ENCODE data around the gene RNF208.

Gene RNF208

DNA sequence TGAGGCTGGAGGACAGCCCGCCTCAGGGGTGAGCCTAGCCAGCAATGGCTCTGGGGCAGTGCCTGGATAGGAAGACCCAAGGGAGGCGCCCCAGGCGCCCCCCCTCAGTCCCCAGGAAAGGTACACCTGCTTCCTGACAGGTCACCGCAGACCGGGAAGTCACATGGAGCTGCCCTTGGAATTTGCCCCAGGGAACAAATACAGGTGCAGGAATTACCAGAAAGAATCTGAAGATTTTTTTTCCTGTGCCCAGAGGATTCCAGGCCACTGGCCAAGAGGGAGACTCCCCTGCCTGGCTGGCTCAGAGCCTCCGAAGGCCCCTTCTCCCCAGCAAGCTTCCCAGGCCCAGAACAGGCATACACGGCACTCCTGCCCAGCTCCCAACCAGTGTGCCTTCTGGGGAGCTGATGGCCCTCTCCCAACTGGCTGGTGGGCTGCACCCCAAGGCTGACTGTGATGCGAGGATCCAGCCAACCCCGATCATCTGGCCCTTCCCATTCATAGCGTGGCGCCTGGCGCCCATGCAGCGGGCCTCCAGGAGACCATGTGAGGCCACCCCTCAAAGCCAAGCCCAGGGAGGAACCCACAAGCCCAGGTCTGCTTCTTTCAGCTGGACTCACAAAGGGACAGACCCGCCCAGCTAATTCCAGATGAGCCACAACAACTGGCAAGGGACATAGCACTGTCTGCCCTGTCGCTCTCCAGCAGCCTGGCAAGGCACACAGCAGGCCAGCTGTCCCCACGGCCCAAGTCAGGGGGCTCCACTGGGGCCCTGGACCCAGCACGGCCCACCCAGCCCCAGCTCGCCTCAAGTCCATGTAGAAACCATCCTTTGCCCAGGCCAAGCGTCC is 23.8 kb downstream of the RNF208 start (continued):
- TF ChIP-seq, protein P1, sequence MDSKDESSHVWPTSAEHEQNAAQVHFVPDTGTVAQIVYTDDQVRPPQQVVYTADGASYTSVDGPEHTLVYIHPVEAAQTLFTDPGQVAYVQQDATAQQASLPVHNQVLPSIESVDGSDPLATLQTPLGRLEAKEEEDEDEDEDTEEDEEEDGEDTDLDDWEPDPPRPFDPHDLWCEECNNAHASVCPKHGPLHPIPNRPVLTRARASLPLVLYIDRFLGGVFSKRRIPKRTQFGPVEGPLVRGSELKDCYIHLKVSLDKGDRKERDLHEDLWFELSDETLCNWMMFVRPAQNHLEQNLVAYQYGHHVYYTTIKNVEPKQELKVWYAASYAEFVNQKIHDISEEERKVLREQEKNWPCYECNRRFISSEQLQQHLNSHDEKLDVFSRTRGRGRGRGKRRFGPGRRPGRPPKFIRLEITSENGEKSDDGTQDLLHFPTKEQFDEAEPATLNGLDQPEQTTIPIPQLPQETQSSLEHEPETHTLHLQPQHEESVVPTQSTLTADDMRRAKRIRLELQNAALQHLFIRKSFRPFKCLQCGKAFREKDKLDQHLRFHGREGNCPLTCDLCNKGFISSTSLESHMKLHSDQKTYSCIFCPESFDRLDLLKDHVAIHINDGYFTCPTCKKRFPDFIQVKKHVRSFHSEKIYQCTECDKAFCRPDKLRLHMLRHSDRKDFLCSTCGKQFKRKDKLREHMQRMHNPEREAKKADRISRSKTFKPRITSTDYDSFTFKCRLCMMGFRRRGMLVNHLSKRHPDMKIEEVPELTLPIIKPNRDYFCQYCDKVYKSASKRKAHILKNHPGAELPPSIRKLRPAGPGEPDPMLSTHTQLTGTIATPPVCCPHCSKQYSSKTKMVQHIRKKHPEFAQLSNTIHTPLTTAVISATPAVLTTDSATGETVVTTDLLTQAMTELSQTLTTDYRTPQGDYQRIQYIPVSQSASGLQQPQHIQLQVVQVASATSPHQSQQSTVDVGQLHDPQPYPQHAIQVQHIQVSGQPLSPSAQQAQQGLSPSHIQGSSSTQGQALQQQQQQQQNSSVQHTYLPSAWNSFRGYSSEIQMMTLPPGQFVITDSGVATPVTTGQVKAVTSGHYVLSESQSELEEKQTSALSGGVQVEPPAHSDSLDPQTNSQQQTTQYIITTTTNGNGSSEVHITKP (tag by site-specific recombination; IDR thresholded peaks at IDR 0.05): no peak
- no peak for TF ChIP-seq ZNF596 (tag by site-specific recombination; IDR thresholded peaks at IDR 0.05)
- no peak for TF ChIP-seq ZBTB7A (tag by site-specific recombination; IDR thresholded peaks at IDR 0.05; ENCODE audit: low read depth)
- 0 out of 2 replicates have a peak, but pooled peaks have one; percentile 25 for TF ChIP-seq ZBTB17 (tag by site-specific recombination; IDR thresholded peaks at IDR 0.05)

DNA sequence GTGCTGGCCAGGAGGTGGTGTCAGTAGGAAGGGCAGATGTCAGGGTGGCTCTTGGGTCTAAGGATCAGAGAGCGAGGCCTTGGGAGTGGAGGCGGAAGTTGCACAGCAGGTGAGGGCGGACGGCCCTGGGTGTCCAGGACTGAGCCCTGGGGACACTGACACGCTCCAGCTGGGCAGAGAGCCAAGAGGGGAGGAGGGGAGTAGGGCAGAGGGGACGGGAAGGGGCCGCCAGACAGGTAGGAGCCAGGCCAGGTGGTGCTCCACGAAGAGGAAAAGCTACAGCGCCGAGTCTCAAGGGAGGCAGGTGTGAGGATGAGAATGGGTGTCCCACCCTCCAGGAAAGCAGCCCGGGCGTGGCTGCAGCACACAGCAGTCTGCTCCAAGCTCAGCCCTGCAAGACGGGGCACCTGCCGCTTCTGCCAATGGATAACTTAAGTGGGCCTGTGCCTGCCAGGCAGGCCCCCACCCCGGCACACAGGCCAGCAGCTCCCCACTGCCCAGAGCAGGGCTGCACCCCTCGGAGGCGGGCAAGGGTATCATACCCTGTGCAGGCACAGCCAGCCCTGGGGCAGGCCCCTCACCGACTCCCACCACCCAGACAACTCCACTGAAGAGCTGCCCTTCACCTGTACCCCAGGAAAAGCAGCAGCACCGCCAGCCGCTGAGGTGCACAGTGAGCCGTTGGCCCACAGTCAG is 26.4 kb downstream of the RNF208 start:
- ChIA-PET POLR2A (interaction anchor here (0.6 to 3.1 kb wide), 7 partner anchors 21 to 66 kb away, joined by 3 to 18 read pairs (median 4); partner anchors contain the start of gene TUBB4B), CTCF (interaction anchor here (0.6 to 1.9 kb wide), 11 partner anchors 11 to 441 kb away, joined by 3 to 10 read pairs (median 3); partner anchors contain the start of gene RNF224)
- Histone ChIP-seq H3K9me3 (ENCODE audit: control insufficient read depth, insufficient read depth, low read depth, low read length) (no peaks in the 10 kb centered on the region), H3K27ac (ENCODE audit: extremely low read depth, low read depth, low read length) (no peak overlapping the region), H3K4me3 (ENCODE audit: low read depth, low read length) (no peak overlapping the region), H3K36me3 (ENCODE audit: control insufficient read depth in 2 of 2, insufficient read depth in 1 of 2, low read length in 2 of 2) (peaks cover 0 to 20% of the 10 kb centered on the region in 2 experiments; a peak in 1 of 3 replicates), H3K4me1 (ENCODE audit: control insufficient read depth, insufficient read depth, low read length) (peaks cover 5% of the 10 kb centered on the region; the same call in 1 of the 2 replicates)
- TF ChIP-seq ZNF214 (tag by site-specific recombination; IDR thresholded peaks at IDR 0.05; ENCODE audit: borderline replicate concordance): no peak
- peak; percentile 86; the same call in 1 of the 2 replicates for TF ChIP-seq ZNF423 (tag by site-specific recombination; IDR thresholded peaks at IDR 0.05)
- no peak for TF ChIP-seq ZNF324 (tag by site-specific recombination; IDR thresholded peaks at IDR 0.05)
- peak; percentile 63 for TF ChIP-seq ZEB2 (tag by site-specific recombination; IDR thresholded peaks at IDR 0.05)
- no peak for TF ChIP-seq ZNF544 (tag by site-specific recombination; IDR thresholded peaks at IDR 0.05)
- TF ChIP-seq, protein P2, sequence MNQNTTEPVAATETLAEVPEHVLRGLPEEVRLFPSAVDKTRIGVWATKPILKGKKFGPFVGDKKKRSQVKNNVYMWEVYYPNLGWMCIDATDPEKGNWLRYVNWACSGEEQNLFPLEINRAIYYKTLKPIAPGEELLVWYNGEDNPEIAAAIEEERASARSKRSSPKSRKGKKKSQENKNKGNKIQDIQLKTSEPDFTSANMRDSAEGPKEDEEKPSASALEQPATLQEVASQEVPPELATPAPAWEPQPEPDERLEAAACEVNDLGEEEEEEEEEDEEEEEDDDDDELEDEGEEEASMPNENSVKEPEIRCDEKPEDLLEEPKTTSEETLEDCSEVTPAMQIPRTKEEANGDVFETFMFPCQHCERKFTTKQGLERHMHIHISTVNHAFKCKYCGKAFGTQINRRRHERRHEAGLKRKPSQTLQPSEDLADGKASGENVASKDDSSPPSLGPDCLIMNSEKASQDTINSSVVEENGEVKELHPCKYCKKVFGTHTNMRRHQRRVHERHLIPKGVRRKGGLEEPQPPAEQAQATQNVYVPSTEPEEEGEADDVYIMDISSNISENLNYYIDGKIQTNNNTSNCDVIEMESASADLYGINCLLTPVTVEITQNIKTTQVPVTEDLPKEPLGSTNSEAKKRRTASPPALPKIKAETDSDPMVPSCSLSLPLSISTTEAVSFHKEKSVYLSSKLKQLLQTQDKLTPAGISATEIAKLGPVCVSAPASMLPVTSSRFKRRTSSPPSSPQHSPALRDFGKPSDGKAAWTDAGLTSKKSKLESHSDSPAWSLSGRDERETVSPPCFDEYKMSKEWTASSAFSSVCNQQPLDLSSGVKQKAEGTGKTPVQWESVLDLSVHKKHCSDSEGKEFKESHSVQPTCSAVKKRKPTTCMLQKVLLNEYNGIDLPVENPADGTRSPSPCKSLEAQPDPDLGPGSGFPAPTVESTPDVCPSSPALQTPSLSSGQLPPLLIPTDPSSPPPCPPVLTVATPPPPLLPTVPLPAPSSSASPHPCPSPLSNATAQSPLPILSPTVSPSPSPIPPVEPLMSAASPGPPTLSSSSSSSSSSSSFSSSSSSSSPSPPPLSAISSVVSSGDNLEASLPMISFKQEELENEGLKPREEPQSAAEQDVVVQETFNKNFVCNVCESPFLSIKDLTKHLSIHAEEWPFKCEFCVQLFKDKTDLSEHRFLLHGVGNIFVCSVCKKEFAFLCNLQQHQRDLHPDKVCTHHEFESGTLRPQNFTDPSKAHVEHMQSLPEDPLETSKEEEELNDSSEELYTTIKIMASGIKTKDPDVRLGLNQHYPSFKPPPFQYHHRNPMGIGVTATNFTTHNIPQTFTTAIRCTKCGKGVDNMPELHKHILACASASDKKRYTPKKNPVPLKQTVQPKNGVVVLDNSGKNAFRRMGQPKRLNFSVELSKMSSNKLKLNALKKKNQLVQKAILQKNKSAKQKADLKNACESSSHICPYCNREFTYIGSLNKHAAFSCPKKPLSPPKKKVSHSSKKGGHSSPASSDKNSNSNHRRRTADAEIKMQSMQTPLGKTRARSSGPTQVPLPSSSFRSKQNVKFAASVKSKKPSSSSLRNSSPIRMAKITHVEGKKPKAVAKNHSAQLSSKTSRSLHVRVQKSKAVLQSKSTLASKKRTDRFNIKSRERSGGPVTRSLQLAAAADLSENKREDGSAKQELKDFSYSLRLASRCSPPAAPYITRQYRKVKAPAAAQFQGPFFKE (tag by site-specific recombination; IDR thresholded peaks at IDR 0.05; ENCODE audit: borderline replicate concordance): no peak
- no peak for TF ChIP-seq ZNF2 (tag by site-specific recombination; IDR thresholded peaks at IDR 0.05)
- no peak for TF ChIP-seq ZNF654 (tag by site-specific recombination; IDR thresholded peaks at IDR 0.05; ENCODE audit: low read depth)
- TF ChIP-seq, protein P3, sequence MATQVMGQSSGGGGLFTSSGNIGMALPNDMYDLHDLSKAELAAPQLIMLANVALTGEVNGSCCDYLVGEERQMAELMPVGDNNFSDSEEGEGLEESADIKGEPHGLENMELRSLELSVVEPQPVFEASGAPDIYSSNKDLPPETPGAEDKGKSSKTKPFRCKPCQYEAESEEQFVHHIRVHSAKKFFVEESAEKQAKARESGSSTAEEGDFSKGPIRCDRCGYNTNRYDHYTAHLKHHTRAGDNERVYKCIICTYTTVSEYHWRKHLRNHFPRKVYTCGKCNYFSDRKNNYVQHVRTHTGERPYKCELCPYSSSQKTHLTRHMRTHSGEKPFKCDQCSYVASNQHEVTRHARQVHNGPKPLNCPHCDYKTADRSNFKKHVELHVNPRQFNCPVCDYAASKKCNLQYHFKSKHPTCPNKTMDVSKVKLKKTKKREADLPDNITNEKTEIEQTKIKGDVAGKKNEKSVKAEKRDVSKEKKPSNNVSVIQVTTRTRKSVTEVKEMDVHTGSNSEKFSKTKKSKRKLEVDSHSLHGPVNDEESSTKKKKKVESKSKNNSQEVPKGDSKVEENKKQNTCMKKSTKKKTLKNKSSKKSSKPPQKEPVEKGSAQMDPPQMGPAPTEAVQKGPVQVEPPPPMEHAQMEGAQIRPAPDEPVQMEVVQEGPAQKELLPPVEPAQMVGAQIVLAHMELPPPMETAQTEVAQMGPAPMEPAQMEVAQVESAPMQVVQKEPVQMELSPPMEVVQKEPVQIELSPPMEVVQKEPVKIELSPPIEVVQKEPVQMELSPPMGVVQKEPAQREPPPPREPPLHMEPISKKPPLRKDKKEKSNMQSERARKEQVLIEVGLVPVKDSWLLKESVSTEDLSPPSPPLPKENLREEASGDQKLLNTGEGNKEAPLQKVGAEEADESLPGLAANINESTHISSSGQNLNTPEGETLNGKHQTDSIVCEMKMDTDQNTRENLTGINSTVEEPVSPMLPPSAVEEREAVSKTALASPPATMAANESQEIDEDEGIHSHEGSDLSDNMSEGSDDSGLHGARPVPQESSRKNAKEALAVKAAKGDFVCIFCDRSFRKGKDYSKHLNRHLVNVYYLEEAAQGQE (tag by site-specific recombination; IDR thresholded peaks at IDR 0.05): no peak
- no peak for TF ChIP-seq ZNF140 (tag by site-specific recombination; IDR thresholded peaks at IDR 0.05)
- no peak for TF ChIP-seq ZNF621 (tag by site-specific recombination; IDR thresholded peaks at IDR 0.05)
- TF ChIP-seq HOXD13 (CRISPR knock-in tag; IDR thresholded peaks at IDR 0.05; ENCODE audit: borderline replicate concordance): no peak
- TF ChIP-seq, protein P4, sequence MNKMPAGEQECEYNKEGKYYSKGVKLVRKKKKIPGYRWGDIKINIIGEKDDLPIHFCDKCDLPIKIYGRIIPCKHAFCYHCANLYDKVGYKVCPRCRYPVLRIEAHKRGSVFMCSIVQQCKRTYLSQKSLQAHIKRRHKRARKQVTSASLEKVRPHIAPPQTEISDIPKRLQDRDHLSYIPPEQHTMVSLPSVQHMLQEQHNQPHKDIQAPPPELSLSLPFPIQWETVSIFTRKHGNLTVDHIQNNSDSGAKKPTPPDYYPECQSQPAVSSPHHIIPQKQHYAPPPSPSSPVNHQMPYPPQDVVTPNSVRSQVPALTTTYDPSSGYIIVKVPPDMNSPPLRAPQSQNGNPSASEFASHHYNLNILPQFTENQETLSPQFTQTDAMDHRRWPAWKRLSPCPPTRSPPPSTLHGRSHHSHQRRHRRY (tag by site-specific recombination; IDR thresholded peaks at IDR 0.05): no peak
- no peak for TF ChIP-seq HOXA7 (CRISPR knock-in tag; IDR thresholded peaks at IDR 0.05; ENCODE audit: borderline replicate concordance)
- TF ChIP-seq SETDB1 (IDR thresholded peaks at IDR 0.05; ENCODE audit: insufficient read length, low read length): no peak
- TF ChIP-seq ZNF133 (tag by site-specific recombination; IDR thresholded peaks at IDR 0.05): no peak

Measured in HEK293 (cell line).